Astrocyte of the spinal cord (primary cell): ENCODE data around the gene NIPSNAP3A.

Experiments used
- DNase-seq: peaks from one replicate; pipeline ENCODE4 v3.0.0; 2011; ENCODE audit warnings: low read depth, low spot score
- H3K4me3 ChIP-seq: 2 replicates; pipeline ENCODE4 v1.5.1; 2011; ENCODE audit warnings: low read depth, mild to moderate bottlenecking, low read length, moderate library complexity
- CTCF ChIP-seq: IDR thresholded peaks from 2 replicates; pipeline ENCODE4 v1.5.1; 2012; ENCODE audit warnings: low read depth, mild to moderate bottlenecking, low read length, inconsistent platforms
- in situ Hi-C: cut with HindIII; loops from 2 replicates; pipeline ENCODE4 v1.10.0; 2017; ENCODE audit warnings: low sequenced_read_pairs

NIPSNAP3A gene

DNA sequence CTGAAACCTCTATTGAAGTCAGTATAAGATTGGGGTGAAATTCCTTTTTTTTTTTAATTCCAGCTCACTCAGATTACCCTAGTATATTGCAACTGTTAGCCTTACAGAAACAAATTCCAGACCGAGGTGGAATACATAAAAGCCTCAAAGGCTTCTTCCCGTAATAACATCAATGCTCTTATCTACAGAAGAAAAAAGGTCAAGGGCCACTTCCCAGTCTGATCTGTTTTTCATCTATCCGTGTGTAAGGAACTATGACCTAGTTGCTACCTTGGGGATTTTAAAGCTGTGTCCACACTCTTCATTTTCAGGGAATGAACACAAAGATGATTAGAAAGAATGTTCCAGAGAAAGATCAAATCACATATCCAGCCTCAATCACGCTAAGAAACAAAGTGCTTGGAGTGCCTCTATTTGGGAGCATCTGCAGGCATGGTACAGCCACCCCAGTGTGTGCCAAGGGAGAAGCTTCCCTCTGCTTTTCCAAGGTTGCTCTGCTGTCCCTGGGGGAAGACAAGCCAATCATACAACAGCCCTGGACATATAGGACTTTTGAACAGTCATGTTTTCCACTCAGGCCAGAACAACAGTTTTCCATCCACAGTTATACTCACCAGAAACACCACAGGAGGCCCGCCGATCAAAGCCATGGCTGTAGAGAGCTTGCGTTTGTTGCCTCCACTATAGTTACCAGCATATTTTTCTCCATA is 40.0 kb downstream of the NIPSNAP3A start:
- H3K4me3 ChIP-seq = no peak overlapping the region
- no peak for DNase-seq
- in situ Hi-C loops = no loop called here
- no peak for TF ChIP-seq CTCF

DNA sequence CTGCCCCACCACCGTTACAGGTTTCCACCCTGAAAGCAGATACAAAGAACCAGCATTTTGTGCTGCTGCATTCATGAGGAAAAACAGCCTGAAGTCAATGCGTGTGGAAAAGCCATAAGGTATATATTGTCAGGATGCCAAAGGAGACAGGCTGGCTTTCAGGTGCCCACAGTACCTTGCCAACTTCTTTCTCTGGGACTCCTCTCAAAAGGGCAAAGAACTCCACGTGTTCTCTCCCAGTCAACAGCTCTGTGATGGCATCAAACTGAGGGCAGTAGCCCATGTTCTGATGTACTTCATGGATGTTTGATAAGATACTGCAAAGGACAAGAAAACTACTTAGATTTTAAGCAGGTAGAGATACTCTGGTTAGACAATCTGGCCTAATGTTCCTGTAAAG is 40.8 kb downstream of the NIPSNAP3A start:
- H3K4me3 ChIP-seq = no peak overlapping the region
- no peak for DNase-seq
- TF ChIP-seq CTCF = no peak
- in situ Hi-C loops = no loop called here

DNA sequence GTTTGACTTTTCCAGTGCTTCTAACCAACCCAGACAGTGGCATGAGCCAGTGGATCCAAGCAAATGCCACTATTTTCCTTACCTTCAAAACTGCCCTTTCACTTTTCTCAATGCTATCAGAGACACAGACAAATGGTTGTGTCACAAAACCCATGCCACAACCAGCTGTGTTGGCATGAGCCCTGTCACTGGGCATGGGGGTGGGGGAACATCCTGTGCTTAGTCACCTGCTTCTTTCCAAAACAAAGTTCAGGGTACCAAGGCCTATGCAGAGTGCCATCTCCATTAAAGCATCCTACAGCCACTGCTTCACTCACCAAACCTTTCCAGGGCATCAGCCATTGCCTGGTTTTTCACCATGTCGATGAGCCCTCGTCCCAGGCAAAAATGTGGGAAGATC is 46.6 kb downstream of the NIPSNAP3A start:
- no peak for DNase-seq

DNA sequence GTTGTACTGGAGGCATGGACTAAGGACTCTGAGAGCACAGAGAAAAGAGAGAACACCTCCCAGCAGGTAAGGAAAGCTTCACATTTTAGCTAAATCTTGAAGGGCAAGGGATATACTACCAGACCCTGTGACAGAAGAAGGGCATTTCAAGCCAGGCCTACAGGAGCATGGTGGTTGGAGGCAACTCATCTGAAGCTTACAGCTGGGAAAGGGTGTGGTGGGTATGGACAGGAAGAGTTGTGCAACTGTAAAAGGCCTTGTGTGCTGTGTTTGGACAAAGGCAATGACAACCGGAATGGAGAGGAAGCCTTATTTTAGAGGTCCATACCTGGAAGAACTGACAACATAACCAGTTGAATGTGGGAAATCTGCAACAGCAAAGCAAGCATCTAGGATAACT is 47.6 kb downstream of the NIPSNAP3A start:
- no peak for DNase-seq
- H3K4me3 ChIP-seq = no peak overlapping the region
- TF ChIP-seq CTCF = no peak
- in situ Hi-C loops = no loop called here

More for the DNA sequence above, 46.6 kb downstream of the NIPSNAP3A start:
- TF ChIP-seq CTCF = no peak
- H3K4me3 ChIP-seq = no peak overlapping the region
- in situ Hi-C loops = no loop called here

- no peak for TF ChIP-seq CTCF
- in situ Hi-C loops = no loop called here
- no peak overlapping the region for H3K4me3 ChIP-seq
- peak; percentile 15 for DNase-seq
These were observed 48.4 kb downstream of the NIPSNAP3A start for GRCh38 chr9:104795857-104796256.

- TF ChIP-seq CTCF = no peak
These were observed 50.9 kb downstream of the NIPSNAP3A start for GRCh38 chr9:104798209-104798995.

More at GRCh38 chr9:104798209-104798995, 50.9 kb downstream of the NIPSNAP3A start:
- no peak for DNase-seq
- in situ Hi-C loops = no loop called here
- no peak overlapping the region for H3K4me3 ChIP-seq
